PC-3 (cell line): ENCODE measurements around the gene CPT1A.

Source experiments
- EZH2phosphoT487 ChIP-seq: fragments of 300-600 bp; sonication (generic); IDR thresholded peaks from 2 replicates; pipeline ENCODE4 v1.6.1; 2018; ENCODE audit warnings: mild to moderate bottlenecking, antibody characterized with exemption, low read length, borderline replicate concordance
- TF ChIP-seq, protein P1 (sequence below): fragments of 300-600 bp; sonication (generic); conservative IDR thresholded peaks from 2 replicates; pipeline ENCODE4 v1.5.1; 2017; ENCODE audit warnings: antibody characterized with exemption, low read depth, mild to moderate bottlenecking, low read length

DNA sequence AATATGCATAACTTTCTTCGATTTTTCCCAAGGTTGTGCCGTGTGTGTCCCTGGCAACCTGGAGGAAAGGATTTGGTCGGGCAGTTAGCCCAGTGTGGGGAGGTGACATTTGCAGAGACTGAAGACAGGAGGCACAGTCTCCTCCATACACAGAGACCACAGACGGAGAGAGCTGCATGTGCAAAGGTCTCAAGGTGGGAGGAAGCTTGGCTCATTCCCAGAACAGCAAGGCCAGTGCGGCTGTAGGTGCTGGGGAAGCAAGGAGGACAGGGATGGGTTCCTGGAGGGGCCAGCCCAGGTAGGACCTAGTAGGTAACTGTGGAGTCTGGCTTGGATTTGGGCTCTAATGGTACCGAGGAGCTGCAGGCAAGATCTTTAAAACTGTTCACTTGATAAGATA lies 20.7 kb upstream of the CPT1A start:
- TF ChIP-seq, protein P1, sequence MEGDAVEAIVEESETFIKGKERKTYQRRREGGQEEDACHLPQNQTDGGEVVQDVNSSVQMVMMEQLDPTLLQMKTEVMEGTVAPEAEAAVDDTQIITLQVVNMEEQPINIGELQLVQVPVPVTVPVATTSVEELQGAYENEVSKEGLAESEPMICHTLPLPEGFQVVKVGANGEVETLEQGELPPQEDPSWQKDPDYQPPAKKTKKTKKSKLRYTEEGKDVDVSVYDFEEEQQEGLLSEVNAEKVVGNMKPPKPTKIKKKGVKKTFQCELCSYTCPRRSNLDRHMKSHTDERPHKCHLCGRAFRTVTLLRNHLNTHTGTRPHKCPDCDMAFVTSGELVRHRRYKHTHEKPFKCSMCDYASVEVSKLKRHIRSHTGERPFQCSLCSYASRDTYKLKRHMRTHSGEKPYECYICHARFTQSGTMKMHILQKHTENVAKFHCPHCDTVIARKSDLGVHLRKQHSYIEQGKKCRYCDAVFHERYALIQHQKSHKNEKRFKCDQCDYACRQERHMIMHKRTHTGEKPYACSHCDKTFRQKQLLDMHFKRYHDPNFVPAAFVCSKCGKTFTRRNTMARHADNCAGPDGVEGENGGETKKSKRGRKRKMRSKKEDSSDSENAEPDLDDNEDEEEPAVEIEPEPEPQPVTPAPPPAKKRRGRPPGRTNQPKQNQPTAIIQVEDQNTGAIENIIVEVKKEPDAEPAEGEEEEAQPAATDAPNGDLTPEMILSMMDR: no peak
- no peak for TF ChIP-seq EZH2phosphoT487
